HG03064 (cell line): ENCODE results near the gene STRADB.
"Not testable (repeated sequence)": the region's sequence is repeated elsewhere in the genome, so short reads cannot be mapped to it uniquely, and the experiment has no call there.

ENCODE experiments used
- ATAC-seq: cut with Tn5 transposase; IDR thresholded peaks from one replicate; pipeline ENCODE4 v1.9.1; 2021; ENCODE audit warnings: low read depth; ENCODE audit not compliant: unreplicated experiment

The STRADB gene

DNA sequence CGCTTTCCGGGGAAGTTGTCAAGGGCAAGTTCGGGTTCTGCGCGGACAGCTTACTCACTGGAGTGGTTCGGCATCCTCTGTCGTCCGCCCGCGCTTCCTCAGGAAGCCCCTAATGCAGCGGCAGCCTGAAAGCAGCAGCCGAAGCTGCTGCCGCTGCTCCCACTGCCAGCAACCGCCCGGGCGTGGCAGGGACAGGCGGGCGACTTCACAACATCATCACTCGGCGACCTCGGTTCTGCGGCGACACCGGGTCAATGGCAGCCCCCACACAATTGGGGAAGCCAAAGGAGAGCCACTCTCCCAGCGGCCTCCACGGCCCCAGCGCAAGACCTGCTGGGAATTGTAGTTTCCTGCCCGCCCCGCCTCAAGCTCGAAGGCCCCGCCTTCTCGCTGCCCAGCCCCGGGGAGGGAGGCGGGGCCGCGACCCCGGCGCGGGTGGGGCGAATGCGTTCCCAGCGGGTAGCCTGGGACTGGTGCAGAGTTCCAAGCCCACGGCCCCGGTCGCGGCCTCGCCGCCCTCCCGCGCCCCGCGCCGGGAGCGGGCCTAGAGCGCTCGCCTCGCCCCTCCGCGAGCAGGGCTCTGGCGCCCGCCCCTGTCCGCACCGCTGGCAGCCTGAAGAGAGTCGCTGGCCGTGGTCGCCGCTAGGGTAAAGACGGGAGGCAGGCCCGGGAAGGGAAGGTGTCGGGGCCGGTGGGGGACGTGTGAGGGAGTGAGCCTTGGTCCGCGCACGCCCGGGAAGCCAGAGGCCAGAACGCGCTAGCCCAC, at the start of gene STRADB, which contains the start of gene TRAK2:
STRADB (plus strand) TSS at position 449 of the 766 bp plus-strand sequence. CDS start 3,101 bp downstream, outside the sequence.
TRAK2 (minus strand) TSS at position 167 of the 766 bp plus-strand sequence. CDS start 30,951 bp downstream, outside the sequence.
- peak; percentile 94 for ATAC-seq

DNA sequence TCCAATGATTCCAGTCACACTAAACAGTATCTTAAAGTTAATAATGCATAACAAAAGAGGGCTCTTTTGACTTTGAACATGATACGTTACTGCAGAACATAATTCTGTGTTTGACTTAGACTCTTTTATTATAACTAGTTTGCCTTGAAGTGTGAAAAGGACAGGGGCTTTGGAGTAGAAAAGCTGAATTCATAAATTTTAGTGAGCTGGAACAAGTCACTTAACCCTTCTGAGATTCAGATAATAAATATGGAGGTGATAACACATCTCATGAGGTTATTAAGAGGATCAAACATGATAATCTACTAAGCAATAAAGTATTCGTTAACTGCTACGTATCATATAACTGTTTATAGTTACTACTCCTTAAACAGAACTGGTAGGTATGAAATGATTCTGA, 49.7 kb upstream of the STRADB start:
- no peak for ATAC-seq

DNA sequence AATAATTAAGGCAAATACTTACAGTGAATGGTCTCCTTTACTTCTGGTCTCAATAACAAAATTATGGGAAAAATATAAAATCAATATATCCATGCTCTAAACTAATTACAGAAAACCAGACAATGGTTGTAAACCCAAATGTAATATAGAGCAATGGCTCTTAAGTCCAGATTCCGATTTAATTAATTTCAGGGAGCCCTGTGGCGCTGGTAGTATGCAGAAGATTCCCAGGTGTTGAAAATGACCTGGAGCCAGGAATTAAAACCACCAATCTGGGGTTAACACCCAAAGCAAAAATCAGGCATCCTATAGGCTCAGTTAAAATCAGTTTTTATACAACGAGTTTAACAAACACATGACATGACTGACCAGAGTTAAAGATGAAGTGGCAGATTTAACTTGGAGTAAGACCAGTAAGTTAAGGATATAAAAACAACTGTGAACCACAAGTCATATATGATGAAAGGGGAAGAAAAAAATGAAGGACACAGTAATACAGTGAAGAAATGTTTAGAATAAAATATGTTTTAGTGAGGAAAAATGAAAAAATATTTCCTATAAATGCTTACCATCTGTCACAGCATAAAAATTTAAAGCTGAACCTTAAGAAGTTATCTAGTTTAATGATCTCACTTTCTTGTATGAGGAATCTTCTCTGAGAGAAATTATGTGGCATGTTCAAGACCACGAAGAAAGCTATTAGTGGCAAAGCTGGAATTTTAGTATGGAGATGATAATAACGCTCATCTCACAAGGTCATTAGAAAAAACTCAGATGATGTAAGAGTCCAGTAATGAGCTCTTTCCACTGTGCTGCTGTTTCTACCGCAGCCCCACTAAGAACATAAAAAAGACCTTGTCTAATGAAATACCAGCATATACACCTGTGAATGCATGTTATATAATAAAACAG, 48.6 kb upstream of the STRADB start:
- no peak for ATAC-seq

GRCh38 chr2:201403880-201404279, 47.7 kb upstream of the STRADB start:
- no peak for ATAC-seq

- ATAC-seq = no peak
Measured at GRCh38 chr2:201404699-201405280, 46.8 kb upstream of the STRADB start.

- no peak for ATAC-seq
Measured at GRCh38 chr2:201406077-201406662, 45.4 kb upstream of the STRADB start.

DNA sequence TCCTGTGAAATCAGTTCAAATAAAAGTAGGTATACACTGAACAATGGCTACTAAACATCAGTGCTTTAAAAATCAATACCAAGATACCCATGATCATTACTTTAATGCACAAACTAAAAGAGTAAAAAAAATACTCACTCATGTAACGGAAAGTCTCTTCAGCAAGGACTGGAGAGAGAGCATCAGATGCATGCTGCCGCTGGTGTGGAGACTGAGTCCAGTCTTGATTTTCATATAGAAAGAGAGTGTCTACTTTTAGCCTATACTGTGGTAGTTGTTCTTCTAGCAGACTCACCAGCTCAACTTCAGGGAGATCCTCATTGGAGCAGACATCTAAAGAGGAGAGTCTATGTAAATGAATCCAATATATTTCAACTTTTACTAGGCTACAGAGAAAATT, 44.3 kb upstream of the STRADB start:
- no peak for ATAC-seq

GRCh38 chr2:201408931-201409330, 42.6 kb upstream of the STRADB start:
- no peak for ATAC-seq

- no peak for ATAC-seq
Measured at GRCh38 chr2:201411421-201411820, 40.1 kb upstream of the STRADB start.

DNA sequence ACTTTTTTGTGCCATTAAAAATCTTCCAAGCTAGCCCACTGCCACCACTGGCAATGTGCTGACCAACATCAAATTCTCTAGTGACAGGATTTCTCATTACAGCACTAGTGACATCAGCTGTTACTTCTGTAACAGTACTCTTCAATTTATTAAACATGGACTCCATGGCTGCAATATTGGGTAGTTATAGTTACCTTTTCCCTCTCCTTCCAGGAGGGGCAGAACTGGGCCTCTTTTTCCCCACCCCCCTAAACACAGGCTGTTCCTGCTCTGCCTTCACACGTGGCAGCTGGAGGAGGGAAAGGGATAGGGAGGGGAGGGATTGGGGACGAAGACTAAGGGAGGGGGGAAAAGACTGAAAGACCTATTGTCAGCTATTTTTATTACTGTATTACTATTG, 38.4 kb upstream of the STRADB start:
- no peak for ATAC-seq

- ATAC-seq = no peak
Measured at GRCh38 chr2:201413552-201413951, 38.0 kb upstream of the STRADB start.

DNA sequence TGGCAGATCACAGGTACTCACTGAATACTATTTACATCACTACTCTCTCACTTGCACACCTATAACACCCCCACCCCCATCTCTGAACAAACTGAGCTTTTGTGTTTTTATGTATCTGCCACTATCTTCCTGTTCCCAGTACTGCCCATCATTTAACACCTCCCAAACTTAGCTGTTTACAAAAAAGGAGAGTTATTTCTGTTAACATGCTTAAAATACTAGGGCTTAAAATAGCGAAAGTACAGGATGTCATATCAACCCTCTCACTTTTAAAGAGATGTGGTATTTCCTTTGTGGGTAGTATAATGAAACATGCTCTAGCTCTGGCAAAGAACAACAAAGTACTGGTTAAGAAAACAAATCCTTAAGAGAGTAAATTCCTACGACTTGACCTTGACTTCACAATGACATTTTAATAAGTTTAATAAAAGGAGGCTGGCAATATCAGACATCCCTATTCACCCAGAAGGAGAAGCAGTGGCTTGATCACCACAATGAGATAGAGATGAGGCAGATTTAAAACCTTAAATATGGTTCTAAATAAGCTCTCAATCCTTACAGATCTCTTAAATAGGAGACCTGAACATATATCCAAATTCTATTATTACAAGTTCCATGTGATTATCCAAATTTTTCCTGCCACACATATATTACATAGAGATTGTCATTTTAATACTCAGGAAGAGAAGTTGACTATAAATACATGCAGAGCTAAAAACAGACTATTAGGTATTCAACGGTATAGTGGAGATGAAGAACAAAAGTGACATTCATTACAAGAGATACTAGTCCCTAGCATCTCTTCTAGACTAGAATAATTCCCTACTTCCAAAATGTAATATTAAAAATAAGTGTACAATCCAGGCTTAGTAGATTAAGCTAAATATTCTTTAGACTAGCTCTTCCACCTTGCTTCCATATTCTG, 37.2 kb upstream of the STRADB start:
- peak; percentile 86 for ATAC-seq

GRCh38 chr2:201415149-201415548, 36.4 kb upstream of the STRADB start:
- no peak for ATAC-seq

DNA sequence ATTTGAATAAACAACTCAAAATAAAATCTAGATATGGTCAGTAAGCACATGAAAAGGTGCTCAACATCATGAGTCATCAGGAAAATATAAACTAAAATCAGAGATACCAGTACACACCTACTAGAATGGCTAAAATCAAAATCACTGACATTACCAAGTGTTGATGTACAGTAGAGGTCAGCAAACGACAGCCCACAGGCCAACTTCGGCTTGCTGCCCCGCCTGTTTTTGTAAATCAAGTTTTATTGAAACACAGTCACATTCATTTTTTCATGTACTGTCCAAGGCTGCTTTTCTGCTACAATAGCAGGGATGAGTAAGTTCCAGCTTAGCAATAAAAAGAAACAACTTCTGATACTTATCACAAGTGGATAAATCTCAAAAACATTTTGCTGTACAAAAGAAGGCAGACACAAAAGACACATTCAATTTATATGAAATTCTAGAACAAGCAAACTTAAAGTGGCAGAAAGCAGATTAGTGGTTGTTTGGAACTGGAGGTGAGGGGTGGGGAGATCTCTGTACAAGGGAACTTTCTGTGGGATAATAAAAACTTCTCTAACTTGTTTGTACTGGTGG, 32.4 kb upstream of the STRADB start:
- no peak for ATAC-seq

- no peak for ATAC-seq
Measured at GRCh38 chr2:201419986-201420385, 31.6 kb upstream of the STRADB start.

DNA sequence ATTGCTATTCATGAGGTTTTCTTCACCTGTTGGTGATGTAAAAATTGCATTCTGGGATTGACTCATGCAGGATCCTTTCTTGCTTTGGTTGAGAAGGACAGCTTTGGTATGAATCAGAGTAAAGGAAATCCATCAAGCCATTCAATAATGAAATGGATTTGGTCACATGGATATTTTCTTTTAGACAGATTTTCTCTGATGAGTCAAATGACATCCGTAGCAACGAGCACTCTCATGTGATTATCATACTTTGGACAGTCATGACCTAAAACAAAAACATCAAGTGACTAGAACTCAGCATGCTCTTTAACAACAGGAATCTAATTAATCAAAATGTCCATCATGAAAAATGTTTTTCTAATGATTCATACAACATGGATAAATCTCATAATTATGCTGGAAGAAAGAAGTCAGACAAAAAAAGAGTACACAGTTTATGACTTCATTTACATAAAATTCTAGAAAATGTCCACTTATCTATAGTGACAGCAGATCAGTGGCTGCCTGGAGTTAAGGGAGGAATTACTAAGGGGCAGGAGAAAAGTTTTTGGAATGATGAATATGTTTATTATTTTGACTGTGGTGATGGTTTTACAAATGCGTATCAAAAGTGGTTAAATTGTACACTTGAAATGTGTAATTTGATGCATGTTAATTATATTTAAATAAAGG, 31.0 kb upstream of the STRADB start:
- ATAC-seq = no peak

DNA sequence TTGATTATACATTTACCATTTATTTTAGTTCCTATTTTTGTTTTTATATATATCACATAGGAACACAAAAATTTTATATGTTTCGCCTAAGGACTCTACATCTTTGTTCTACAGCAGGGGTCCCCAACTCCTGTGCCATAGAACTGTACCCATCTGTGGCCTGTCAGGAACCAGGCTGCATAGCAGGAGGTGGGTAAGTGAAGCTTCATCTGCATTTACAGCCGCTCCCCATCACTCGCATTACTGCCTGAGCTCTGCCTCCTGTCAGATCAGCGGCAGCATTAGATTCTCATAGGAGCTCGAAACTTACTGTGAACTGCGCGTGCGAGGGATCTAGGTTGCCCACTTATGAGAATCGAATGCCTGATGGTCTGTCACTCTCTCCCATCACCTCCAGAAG, 25.6 kb upstream of the STRADB start:
- no peak for ATAC-seq

- ATAC-seq = not testable (repeated sequence)
Measured at GRCh38 chr2:201428366-201428765, 23.2 kb upstream of the STRADB start.

GRCh38 chr2:201429835-201430234, 21.7 kb upstream of the STRADB start:
- ATAC-seq = not testable (repeated sequence)
